HG03378 (cell line): ENCODE measurements around the gene STK11IP.

Source experiments
- ATAC-seq: cut with Tn5 transposase; IDR thresholded peaks from one replicate; pipeline ENCODE4 v1.9.1; 2021; ENCODE audit warnings: mild to moderate bottlenecking, moderate library complexity; ENCODE audit not compliant: unreplicated experiment

The STK11IP gene

DNA sequence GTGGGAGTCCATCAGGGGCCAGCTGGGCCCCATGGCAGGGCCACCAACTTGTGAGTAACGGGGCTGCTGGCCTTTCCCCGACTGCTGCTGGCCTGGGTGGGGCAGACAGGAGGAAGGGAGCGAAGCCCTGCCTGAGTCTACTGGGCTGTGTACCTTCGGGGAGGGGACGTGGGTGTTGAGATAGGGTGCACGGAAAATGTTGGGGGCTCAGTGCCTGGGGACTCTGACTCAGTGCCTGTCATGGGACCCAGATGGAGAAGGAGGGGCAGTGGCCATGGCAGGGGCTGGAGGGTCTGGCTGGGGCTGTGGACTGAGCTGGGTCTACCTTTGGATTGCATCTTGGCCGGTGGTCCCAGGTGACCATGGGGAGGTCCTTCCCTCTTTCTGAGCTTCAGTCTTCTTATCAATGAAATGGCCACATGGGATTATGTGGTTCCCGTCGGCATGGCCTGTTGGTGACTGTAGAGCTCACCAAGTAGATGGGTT, 33.8 kb downstream of the STK11IP start:
- ATAC-seq = no peak

GRCh38 chr2:219631904-219632759, 34.5 kb downstream of the STK11IP start:
- no peak for ATAC-seq

GRCh38 chr2:219632760-219633105, 35.1 kb downstream of the STK11IP start:
- ATAC-seq = no peak

DNA sequence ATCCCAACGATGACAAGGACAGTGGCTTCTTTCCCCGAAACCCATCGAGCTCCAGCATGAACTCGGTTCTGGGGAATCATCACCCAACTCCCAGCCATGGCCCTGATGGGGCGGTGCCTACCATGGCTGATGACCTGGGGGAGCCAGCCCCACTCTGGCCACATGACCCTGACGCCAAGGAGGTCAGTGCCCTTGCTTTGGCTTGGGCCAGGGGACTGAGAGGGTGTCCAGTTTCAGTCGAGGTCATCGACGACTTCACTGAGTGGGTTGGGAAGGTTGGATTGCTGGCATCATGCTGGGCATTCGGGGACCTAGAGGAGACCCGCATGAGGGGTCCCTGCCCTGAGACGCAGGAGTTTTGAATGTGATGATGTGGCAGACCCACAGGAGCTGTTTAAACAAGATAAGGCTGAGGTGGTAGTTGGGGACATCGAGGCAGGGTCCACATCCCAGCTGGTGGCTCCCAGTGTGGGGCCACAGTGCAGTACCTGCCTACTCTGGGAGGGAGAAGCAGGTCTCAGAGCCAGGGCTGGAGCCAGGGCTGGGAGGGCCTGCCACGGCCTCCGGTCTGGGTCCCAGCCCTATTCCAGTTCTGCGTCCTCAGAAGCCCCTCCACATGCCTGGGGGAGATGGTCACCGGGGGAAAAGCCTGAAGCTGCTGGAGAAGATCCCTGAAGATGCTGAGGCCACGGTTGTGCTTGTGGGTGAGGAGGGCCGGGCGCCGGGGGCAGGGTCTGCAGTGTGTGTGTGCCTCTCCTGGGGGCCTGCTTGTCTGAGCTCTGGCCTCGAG, 35.8 kb downstream of the STK11IP start:
- no peak for ATAC-seq

DNA sequence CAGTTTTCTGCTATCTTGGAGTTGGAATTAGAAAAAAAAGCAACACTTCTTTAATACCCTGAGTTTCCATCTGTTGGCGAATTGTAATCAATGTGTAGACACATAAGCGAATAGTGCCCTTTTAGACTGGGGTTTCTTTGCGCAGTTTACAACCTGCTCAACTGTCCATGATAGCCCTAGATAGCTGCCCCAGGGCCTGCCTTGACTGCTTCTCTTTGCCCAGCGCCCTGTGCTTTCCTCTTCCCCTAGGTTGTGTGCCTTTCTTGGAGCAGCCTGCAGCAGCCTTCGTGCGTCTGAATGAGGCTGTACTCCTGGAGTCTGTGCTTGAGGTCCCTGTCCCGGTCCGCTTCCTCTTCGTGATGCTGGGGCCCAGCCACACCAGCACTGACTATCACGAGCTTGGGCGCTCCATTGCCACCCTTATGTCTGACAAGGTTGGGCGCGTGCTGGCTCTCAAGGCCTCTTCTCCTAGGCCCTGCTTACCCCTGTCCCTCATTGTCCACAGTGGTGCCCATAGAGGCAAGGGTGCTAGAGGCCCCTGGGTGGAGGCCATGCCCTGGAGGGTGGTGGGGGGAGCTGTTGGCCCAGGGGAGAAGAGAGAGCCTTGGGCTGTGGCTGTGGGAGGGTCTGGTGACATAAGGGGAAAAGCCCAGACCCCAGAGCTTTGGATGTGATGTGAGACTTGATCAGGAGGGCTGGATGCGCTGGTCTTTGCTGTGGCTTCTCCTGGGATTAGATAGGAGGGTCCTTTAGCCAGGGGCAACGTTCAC, 36.7 kb downstream of the STK11IP start:
- no peak for ATAC-seq

- no peak for ATAC-seq
Observed at GRCh38 chr2:219634951-219635751, 37.5 kb downstream of the STK11IP start.

DNA sequence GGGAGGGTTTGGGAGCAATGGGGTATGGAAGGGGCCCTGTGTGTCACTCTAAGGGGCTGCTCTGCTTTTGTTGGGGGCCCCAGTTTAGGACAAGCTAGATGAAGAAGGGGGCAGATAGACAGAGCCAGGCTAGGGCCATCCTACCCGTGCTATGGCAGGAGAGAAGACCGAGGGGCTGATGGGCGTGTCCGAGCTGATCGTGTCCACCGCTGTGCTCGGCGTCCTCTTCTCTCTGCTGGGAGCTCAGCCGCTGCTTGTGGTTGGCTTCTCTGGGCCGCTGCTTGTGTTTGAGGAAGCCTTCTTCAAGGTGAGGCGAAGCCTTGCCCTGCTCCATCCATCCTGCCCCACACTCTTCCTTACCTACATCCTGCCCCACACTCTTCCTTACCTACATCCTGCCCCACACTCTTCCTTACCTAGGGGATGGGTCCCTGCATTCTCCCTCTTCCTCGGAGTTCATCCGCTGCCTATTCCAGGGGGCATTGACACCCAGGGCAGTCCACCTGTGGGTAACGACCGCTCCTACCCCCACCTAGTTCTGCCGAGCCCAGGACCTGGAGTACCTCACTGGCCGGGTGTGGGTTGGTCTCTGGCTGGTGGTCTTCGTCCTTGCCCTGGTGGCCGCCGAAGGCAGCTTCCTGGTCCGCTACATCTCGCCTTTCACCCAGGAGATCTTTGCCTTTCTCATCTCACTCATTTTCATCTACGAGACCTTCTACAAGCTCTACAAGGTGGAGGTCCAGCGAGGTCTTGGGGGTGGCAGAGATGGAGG, 38.7 kb downstream of the STK11IP start:
- no peak for ATAC-seq

- ATAC-seq = no peak
Observed at GRCh38 chr2:219636941-219637841, 39.5 kb downstream of the STK11IP start.

DNA sequence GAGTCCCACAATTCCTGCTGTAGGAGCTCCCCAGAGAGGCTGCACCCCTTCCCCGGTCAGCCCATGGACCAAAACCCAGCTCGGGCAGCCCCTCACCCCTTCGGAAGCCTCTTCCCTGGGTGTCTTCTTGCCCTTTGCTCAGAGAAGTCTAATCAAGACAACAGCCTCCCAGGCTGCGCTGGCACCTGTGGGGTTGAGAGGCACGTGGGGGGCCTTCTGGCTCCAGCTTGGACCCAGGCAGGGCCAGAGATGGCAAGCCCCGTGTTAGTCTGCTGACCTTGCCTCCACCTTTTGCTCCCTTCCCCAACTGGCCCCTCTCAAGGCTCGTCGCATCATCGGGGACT, 40.2 kb downstream of the STK11IP start:
- ATAC-seq = no peak

GRCh38 chr2:219638217-219638947, 40.7 kb downstream of the STK11IP start:
- no peak for ATAC-seq

DNA sequence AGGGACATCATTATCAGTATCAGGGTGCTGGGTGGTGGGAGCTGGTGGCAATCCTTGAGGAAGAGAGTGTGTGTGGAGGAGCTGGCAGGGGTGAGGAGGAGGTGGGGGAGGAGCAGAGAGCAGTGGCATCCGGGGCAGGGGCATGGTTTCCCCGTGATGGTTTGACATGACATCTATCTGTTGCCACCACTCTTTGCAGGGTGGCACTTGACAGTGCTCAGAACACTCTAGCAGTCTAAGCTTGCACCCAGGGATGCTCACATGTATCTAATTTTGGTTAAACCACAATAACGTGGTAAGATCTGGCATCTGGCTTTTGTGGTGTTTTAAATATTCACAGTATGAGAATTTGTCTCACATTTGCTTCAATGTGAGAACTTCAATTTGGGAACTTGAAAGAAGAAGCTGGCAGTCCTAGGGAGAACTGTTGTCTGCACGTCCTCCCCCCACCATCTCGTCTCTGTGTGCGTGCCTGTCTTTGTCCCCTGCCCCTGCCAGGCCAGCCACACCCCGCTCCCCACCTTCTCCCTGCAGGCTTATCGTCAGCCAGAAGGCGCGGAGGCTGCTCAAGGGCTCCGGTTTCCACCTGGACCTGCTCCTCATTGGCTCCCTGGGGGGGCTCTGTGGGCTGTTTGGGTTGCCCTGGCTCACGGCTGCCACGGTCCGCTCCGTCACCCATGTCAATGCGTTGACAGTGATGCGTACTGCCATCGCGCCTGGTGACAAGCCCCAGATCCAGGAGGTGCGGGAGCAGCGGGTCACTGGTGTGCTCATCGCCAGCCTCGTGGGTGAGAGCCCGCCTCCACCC, 41.5 kb downstream of the STK11IP start:
- no peak for ATAC-seq

DNA sequence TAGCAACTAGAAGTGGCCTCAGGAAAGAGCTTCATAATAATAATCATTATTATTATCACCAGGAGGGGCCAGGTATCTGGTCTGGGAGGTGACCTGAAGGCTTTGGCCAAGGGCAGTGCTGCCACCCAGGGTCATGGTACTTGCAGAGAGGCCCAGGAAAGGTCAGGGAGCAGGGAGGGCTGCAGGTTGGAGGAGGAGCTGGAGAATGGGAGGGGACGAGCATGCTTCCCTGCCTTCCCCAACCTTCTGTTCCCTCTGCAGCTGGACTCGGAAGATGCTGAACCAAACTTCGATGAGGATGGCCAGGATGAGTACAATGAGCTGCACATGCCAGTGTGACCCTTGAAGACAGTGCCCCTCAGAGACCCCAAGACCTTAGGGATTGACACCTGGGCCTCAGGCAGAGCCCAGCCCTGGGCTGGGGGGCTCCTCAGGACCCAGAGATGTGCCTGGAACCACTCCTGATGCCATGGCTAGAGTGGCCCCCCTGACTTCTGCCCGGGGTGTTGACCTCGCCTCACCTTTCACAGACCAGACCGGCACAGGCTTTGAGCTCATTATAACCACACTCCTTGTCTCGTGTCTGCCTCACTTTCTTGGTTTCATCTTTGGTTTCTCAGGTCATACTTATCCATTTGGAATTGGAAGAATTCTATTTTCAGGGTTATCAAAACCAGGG, 43.9 kb downstream of the STK11IP start:
- ATAC-seq = no peak

- ATAC-seq = no peak
Observed at GRCh38 chr2:219642069-219642454, 44.4 kb downstream of the STK11IP start.

GRCh38 chr2:219642465-219643083, 44.9 kb downstream of the STK11IP start:
- ATAC-seq = peak; percentile 97

GRCh38 chr2:219643084-219643473, 45.4 kb downstream of the STK11IP start:
- ATAC-seq = no peak

DNA sequence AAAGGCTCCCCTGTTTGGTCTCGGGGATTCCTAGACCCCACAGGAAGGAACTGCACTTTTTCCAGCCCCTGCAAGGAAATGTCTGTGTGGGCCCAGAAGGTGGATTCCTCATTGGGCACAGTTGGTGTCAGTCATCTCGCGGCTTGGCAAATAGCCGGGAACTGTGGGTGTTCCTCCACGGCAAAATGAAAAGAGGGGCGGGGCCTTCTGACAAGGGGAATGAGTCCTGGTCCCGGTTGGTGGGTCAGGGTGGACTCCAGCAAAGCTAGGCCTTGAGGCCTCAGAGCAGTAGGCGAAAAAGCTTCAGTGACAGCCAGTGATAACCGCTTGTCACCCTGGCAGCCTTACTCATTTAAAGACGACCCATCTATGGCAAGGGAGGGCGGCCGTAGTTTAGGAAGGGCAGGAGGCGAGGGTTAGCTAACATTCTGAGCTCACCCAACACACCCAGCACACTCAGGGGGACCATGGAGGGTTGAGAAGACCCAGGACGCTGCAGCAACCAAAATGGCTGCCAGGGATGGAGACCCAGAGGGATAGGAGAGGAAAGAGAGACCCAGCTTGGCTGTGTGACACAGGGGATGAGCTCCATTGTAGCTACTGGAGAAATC, 46.2 kb downstream of the STK11IP start:
- no peak for ATAC-seq
